Activated CD8-positive, alpha-beta memory T cell treated with anti-CD3 and anti-CD28 coated beads for 1 hour (primary cell): Measurements from ENCODE around the gene LECT2.

Source experiments
- DNase-seq, 2 donors: peaks; one replicate each; pipeline ENCODE4 v3.0.0-alpha.2; 2020; ENCODE audit warnings: low read depth in 1 of 2; ENCODE audit errors: extremely low read depth in 1 of 2

Gene LECT2

DNA sequence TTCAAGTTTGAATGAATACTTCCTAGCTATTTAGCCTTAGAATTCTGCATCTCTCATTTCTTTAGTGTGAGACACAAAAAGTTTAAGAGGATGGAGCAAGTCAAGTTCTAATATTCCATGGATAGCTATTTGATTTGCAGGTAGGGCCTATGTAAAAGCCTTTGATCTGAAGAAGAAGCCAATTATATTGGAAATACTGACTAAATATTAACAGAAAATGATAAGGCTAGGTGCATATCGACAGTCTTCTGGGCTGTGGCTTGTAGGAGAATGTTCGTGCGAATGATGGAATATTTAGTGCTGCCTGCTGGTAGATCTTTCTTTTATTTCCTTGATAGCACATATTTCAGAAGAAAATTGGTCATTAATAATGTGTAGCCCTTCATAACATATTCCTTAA is at the start of gene LECT2:
Gene LECT2, minus strand, starts transcription at position 85 of the 400 bp plus-strand sequence. CDS start 150 bp downstream, outside the sequence.
- DNase-seq: no peak

DNA sequence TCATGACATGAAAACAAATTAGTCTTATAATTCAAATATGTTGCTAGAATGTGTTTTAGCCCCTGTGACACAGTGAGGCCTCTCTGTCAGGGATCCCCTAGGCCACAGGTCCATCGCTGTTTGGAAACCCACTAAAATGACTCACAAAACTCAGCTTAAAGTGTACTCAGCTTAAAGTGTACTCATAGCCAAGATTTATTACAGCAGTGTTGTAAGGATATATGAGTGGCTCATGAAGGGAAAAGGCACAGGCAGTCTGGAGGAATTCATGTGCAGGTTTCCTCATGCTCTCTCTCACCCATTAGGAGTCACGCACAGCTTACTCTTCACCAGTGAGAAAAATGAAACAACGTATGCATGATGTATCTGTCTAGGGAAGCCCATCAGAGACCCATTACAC is 49.7 kb upstream of the LECT2 start:
- DNase-seq: no peak

DNA sequence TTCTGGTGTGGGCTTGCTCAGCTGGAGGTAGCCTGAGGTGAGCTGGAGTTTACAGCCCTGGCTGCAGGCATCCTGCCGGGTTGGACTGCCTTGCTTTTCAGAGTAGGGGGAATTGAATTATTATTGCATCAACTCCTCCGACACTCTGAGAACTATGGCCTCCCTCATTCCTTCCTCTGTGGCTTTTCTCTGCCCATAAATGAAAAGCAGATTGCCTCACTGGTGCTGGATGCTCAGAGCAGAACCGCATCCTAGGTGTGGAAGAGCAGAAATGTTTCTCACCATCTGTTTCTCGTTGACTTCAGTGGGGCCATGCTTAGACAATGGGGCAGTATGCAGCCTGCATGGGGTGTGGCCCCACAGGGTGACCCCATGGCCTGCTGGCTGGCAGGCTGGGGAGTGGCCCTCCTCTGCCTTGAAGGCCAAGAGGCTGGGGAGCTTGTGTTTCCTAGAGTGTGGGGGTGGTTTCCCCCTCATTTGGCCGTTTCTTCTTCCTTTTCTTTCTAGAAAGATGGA is 46.7 kb upstream of the LECT2 start:
- DNase-seq: no peak

DNA sequence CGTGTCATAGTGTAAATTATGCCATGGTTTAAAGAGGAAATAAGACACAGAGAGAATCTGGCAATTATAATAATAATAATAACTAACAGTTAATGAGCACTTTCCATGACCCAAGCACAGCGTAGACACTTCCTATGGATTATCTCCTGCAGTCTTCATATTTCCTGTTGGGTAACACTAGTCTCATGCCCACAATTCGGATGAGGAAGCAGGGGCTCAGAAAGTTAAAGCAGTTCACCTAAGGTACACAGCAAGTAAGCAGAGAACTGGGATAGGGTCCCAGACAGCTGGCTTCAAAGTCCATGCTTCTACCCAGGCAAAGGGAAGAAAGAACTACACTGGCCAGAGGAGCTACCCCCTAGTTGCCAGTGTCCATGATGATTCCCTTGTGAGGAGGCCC is 46.1 kb upstream of the LECT2 start:
- no peak for DNase-seq

DNA sequence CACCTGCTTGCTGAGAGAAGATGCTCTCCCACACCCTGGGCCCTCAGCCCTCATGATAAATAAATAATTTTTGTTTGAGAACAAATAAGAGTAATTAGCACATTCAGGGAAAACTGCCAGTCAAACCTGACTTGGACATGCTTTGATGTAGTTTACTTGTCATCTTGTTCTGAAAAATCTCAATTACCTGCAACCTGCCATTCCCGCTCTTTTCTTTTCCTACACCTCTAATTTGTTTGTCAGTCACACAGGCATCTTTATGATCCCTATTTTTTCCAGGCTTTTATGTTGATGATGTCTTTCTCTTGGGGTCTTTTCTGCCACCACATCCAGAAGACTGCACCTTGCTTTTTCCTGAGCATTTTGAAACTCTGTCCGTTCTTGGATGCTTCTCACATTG is 45.4 kb upstream of the LECT2 start:
- DNase-seq: no peak

DNA sequence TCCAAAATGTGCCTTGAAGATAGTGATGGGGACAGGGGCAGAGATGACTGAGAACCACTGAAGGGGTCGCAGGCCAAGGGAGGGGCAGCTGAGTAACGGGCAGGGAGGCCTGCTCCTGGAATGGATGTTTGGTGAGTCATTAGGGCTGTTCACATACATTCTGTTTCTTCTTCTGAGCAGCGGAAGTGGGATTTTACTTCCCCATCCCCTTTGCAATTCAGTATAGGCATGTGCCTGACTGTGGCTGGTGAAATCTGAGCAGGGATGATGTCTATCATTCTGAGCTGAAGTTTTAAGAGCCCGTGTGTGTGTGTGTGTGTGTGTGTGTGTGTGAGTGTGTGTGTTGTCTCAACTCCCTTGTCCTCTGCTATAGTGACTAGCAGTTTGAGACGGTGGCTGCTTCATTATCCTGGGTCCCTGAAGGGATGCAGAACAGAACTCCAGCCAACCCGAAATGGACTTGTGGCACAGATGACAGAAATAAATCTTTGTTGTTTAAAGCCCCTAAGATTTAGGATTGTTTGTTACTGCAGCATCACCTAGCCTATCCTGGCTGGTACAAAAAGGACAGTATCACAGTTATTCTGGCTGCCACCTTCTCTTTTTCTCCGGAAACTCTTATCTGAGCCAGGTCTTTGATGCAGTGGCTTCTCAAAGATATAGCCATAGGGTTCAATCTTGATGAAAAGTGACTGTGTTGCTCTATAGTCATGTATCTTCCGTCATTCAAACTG is 44.8 kb upstream of the LECT2 start:
- no peak for DNase-seq

DNA sequence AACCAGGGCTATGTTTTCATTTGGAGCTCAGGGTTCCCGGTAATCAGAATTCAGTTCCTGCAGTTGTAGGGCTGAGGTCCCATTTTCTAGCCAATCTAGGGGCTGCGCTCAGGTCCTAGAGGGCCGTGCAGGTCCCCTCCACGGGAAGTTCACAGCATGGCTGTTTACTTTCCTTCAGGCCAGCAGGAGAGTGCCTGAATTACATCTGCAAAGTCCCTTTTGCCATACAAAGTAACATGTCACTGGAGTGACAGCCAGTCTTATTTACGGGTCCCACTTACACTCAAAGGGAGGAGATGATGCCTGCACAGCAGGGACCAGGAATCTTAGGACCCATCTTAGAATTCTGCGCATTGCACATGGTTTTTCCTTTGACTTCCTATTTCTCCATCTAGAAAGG is 44.1 kb upstream of the LECT2 start:
- DNase-seq: no peak

DNA sequence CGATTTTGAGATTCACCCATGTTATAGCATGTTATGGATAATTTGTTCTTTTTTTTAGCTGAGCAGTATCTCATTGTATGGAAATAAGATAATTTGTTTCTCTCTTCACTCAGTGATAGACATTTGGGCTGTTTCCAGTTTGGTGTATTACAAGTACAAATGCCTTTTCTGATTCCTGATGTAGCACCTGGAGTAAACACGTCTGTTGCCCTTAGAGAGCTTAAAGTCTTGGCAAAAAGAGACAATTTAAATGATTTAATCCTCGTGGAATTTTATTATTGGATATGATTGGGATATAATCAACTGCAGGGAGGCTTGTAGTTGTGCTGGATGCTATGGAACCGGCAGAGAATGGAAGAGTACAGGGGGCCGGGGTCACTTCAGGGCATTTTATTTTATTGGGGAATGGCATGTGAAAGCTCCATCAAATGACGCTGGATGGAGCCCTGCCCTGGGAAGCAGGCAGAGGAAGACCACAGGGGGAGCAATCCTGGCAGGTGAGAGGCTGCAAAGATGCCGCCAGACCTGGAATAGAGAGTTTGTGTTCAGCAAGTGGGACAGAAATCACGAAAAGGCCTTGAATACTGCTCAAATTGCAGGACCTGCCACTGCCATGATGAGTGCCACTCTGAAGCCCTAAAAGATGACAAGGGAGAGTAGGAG is 43.0 kb upstream of the LECT2 start:
- no peak for DNase-seq

DNA sequence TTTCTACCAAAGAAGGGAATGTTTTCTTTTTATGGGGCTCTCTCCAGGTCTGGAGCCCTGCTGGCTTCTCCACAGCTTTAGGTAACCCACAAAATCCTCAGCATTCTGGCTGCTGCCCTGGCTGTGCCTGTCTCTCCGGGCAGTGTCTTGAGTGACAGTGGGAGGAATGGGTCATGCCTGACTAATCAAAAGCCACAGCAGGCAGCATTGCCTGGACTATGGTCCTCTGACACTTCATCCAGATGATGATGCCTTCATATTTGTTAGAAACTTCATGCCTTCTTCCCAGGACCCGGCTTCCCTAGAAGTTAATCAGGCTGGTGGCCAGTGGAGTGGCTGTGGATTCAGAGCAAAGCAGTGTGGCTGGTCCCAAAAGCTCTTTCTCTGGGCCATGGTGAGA is 41.8 kb upstream of the LECT2 start:
- DNase-seq: no peak

DNA sequence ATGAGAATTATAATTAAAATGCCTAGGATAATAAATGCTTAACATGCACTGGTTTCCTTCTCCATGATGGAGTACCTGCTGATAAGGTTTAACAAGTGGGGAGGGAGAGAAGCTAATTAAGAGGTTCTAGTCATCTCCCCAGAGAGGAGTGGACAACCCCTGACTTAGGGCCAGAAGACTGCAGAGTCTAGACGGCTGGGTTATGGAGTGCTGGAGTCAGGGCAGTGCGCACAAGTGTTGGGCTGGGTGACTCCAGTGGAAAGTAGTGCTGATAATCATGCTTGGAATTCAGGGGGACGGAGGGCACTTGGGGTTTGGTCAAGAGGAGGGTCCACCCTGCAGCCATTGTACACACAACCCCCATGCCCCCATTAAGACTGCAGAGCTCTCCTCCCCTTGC is 41.2 kb upstream of the LECT2 start:
- no peak for DNase-seq

DNA sequence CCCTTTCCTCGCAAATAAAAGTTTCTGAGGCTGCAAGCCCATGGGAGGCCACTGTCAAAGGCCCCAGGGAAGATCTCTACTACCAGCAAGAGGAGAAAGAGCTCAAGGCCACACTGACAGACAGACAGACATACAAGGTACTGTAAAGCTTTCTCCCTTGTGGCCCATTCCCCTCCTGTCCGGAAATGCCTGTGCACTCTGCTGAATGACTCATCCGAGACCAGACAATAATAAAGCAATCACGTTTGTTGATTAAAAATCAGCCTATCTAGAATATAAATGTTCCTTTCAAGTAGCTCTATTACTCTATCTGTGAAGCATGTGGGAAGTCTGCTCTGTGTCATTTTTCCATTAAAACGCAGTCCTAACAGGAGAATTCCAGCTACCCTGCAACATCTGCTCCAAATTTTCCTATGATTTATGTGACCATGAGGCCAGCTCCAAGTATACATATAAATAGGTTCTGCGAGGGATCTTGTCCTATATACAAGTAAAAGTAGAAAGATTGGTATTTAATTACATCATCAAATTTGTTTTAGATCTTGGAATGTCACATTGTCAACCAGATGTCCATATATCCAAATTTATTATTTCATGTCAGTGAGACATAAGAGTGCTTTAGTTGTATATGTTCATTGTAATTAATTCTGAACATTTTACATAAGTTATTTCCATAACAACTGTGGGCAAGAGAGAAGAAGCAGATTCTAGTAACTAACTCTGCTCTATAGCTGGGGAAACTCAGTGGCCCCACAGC is 39.3 kb upstream of the LECT2 start:
- no peak for DNase-seq

DNA sequence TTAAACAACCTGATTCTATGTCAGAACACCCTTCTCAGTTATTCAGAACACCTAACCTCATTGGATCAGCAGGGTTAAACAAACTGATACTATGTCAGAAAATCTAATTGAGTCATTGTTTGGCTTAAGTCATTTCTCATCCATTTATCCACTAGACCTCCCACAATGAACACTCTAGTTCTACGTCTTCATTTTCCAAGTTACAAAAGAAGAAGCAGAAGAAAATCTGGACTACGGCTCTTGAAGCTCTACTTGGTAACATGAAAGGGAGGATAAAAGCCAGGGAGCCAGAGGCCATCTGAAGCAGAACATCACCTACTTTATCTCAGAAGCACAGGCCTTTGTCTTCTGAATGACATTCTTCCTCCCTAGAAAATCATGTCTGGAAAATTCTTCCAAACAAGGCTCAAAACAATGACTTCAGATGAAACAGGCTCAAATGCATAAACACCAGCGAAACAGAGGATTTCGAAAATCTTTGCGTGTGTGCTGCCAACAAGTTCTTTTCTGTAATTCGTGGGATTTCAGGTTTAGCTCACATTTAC is 38.6 kb upstream of the LECT2 start:
- DNase-seq: no peak

DNA sequence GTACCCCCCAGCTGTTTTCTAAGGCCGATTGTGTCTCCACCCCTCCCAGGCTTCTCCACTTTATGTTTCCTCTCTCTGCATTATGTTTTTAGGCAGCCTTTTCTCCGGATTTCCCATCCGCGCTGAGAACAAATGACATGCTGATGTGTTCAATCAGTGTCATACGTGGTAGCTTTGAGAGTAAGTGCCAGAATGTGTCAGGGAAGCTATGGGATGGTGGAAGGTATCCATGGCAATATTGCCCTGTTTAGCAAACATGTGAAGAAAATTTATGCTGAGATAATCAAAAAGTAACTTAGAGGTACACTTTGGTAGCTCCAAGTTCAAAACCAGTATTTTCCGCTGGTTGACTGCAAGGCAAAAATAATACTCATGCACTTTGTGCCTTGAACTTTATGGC is 36.6 kb upstream of the LECT2 start:
- DNase-seq: no peak

DNA sequence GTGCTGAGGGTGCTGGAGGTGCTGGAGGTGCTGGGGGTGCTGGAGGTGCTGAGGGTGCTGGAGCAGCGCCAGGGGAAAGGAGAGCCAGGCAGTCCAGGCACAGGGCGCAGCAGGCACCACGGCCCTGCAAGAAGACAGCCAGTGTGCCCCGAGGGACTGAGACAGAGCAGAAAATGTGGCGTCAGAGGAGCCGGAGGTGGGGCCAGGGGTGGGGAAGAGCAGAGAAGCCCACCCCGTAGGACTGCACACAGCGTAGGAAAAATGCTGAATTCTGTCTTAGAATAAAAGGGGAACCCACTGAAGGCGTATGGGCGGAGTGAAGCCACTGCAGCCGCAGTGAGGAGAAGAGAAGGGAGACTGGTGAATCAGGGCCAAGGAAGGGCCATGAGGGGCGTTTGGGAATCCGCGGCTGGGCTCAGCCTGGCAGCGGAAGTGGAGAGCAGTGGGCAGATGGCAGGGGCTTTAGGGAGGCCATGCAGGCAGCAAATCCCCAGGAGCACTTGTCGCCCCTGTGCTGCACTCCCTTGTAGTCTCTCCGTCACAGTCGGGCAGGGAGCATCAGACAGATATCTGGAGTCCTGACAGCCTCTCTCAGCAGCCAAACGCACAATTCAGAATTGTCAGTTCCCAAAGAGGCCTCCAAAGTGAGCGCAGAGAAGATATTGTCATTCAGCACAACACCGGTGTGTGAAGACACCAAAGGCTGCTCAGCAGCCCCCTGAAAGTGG is 35.9 kb upstream of the LECT2 start:
- DNase-seq: no peak

DNA sequence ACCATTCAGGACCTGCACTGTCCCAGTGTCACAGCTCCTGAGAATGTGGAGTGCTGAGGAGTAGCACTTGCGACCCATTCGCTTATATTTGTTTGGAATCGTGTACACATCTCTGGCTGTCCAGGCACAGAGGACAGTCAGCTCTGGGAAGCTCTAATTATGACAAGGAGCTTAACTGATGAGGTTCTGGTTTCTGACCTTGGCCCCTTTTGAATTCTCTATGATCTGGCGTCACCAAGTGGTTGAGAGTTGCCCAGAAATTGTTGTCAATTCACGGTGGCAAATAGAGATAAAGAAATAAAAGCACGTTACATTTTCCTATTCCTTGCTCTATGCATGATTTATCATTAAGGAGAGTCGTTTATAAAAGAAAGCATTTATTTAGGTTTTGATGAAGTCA is 34.9 kb upstream of the LECT2 start:
- no peak for DNase-seq

DNA sequence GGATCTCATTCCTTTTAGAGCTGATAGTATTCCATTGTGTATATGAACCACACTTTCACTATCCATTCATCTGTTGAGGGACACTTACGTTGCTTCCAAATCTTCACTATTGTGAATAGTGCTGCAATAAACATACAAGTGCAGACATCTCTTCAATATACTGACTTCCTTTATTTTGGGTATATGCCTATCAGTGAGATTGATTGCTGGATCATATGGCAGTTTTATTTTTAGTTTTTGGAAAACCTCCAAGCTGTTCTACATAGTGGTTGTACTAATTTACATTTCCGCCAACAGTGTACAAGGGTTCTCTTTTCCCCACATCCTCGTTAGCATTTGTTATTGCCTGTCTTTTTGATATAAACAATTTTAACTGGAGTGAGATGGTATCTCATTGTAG is 33.8 kb upstream of the LECT2 start:
- no peak for DNase-seq

DNA sequence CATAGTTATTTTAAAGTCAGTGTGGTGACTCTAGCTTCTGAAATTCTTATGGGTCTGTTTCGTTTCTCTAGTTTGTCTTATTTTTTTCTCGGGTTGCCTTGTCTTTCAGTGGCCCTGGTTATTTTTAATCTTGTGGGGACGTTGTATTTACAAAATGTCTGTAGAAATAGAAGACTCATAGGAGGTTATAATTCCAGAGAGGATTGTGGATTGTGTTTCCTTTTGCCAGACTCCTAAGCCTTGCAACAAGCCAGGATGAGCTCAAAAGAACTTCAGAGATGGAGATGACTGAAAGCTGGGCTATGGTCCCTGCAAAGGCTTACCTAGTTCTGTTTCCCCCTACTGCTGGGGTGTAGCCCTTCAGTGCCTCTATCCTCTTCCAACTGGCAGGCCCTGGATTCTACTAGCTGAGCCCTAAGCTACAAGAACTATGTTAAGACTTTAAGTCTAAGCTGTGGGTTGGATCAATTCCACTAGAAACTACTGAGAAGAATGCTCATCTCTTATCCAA is 32.2 kb upstream of the LECT2 start:
- no peak for DNase-seq

DNA sequence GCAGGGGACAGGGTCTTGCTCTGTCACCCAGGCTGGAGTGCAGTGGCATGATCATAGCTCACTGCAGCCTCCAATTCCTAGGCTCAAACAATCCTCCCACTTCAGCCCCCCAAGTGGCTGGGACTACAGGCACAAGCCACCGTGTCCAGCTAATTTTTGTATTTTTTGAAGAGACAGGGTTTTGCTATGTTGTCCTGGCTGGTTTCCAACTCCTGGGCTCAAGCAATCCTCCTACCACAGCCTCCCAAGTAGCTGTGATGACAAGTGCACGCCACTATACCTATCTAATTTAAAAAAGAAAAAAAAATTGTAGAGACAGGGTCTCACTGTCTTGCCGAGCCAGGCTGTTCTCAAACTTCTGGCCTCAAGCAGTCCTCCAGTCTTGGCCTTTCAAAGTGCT is 31.6 kb upstream of the LECT2 start:
- no peak for DNase-seq

DNA sequence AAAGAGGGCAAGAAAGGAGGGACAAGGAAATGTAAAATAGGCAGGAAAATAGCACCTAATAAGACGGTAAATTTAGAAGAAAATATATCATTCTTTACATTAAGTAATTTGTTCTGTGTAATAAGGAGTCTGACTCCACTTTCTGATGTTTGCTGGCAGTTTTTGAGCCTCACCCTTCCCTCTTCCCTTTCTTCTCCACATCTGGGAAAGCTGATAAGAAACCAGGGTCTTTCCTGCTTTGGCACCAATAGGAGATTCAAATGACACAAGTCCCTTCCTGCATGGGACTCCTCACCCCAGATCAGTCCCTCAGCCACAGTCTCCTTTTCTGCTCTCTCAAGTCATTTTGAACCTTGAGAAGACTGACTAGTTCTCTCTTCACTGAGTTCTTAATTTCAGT is 31.2 kb upstream of the LECT2 start:
- DNase-seq: no peak

DNA sequence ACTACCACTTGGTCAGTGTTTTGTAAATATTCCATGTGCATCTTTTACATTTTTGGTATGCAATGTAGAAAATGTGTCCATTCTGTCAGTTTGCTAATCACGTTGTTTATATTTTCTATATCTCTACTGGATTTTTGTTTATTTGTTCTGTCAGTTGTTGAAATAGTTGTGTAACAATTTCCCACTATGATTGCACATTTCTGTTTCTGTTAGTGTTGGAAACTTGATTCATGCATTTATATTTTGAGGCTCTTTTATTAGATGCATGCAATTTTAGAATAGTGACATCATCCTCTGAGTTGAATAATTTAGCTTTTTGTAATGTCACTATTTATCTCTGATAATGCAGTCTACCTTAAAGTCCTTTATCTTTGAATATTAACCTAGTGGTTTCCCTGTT is 25.8 kb upstream of the LECT2 start:
- DNase-seq: no peak

DNA sequence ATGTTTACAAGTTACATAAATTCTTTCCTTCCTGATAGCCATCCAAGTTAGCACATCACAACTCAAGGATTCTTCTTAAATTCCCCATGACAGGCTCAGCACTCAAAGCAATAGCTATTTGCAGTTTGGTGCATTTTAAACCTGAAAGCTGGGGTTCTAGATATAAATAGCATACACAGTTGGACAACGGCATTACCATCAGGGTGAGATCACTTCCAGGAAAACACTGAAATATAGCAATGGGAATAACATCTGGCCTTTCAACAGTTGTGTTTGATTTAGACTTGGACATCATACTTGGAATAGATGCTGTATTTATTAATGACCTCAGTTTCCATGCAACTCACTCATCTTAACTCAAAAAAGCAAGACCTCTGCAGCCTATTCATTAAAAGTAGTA is 24.7 kb upstream of the LECT2 start:
- DNase-seq: no peak
